H7 (cell line): ENCODE measurements around the gene MARS1. TPM values are rescaled to one million over a fixed set of nuclear protein-coding genes. Genes with fewer than 3 reads are reported as not detected.
"Not testable (repeated sequence)": the region's sequence is repeated elsewhere in the genome, so short reads cannot be mapped to it uniquely, and the experiment has no call there.

ENCODE experiments used
- DNase-seq: peaks from one replicate; pipeline ENCODE4 v3.0.0; 2012
- H3K27me3 ChIP-seq: 2 replicates; pipeline ENCODE4 v1.6.0; 2011; ENCODE audit warnings: mild to moderate bottlenecking, low read length; ENCODE audit not compliant: control insufficient read depth, insufficient read depth
- H3K36me3 ChIP-seq: replicated peaks from 2 replicates; pipeline ENCODE4 v1.5.1; 2011; ENCODE audit warnings: low read length; ENCODE audit not compliant: control insufficient read depth, insufficient read depth
- H3K4me3 ChIP-seq: 2 replicates; pipeline ENCODE4 v1.5.1; 2011; ENCODE audit warnings: low read depth, mild to moderate bottlenecking, control low read depth, low read length, moderate library complexity; ENCODE audit not compliant: insufficient read depth
- total RNA-seq: library from RNA; depleted of rRNA; stranded (reverse); fragments of >200 nt; shearing (Covaris generic); gene quantifications from 2 replicates; pipeline ENCODE4 v1.2.3, GENCODE V29; 2014

MARS1 gene
- total RNA-seq, 1 experiment from 2014 or later: 297 TPM

DNA sequence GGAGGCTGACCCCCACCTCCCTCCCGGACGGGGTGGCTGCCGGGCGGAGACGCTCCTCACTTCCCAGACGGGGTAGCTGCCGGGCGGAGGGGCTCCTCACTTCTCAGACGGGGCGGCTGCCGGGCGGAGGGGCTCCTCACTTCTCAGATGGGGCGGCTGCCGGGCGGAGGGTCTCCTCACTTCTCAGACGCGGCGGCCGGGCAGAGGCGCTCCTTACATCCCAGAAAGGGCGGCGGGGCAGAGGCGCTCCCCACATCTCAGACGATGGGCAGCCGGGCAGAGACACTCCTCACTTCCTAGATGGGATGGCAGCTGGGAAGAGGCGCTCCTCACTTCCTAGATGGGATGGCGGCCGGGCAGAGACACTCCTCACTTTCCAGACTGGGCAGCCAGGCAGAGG, 19.9 kb downstream of the MARS1 start:
- H3K36me3 ChIP-seq: peaks cover 55% of the 10 kb centered on the region
- not testable (repeated sequence) for DNase-seq, H3K27me3 ChIP-seq, H3K4me3 ChIP-seq

DNA sequence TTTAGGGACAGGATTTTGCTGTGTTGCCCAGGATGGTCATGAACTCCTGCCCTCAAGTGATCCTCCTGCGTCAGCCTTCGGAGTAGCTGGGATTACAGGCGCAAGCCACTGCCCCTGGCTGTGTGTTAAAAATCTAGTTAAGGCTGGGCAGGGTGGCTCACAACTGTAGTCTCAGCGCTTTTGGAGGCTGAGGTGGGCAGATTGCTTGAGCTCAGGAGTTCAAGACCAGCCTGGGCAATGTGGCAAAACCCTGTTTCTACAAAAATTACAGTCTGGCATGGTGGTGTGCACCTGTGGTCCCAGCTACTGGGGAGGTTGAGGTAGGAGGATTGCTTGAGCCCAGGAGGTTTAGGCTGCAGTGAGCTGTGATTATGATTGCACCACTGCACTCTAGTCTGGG, 23.3 kb downstream of the MARS1 start:
- DNase-seq: no peak
- H3K27me3 ChIP-seq: no peaks in the 10 kb centered on the region
- H3K36me3 ChIP-seq: peaks cover 53% of the 10 kb centered on the region
- no peak overlapping the region for H3K4me3 ChIP-seq

DNA sequence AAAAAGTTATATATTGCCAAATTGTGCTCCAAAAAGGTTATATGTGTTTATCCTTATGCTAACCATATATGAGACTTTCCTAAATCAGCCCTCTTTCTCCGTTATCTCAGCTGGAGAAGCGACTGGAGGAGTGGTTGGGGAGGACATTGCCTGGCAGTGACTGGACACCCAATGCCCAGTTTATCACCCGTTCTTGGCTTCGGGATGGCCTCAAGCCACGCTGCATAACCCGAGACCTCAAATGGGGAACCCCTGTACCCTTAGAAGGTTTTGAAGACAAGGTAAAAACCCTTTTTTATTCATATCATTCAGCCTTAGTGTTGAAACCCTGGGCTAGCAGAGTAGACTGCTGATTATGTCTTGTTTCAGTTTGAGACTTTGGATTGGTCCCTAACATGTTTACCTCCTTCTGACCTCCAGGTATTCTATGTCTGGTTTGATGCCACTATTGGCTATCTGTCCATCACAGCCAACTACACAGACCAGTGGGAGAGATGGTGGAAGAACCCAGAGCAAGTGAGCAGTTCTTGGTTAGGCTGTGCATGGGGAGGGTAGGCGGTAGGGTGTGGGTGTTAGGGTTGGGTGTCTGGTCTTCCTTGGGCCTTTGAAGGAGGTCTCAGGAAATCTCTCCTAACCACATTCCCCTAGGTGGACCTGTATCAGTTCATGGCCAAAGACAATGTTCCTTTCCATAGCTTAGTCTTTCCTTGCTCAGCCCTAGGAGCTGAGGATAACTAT, 23.9 kb downstream of the MARS1 start:
- no peak overlapping the region for H3K4me3 ChIP-seq
- no peaks in the 10 kb centered on the region for H3K27me3 ChIP-seq
- DNase-seq: no peak
- peaks cover 54% of the 10 kb centered on the region for H3K36me3 ChIP-seq

DNA sequence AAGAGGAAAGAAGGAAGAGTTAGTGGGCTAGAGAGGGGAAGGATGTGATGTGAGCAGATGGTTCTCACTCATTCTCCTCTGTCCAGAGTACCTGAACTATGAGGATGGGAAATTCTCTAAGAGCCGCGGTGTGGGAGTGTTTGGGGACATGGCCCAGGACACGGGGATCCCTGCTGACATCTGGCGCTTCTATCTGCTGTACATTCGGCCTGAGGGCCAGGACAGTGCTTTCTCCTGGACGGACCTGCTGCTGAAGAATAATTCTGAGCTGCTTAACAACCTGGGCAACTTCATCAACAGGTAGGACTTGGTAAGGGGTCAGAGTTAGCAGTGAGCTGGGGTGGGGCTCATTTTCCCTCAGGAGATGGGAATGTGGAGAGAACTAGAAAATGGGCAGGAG, 24.8 kb downstream of the MARS1 start:
- Histone ChIP-seq H3K36me3 (peaks cover 60% of the 10 kb centered on the region), H3K4me3 (no peak overlapping the region), H3K27me3 (no peaks in the 10 kb centered on the region)
- DNase-seq: no peak

DNA sequence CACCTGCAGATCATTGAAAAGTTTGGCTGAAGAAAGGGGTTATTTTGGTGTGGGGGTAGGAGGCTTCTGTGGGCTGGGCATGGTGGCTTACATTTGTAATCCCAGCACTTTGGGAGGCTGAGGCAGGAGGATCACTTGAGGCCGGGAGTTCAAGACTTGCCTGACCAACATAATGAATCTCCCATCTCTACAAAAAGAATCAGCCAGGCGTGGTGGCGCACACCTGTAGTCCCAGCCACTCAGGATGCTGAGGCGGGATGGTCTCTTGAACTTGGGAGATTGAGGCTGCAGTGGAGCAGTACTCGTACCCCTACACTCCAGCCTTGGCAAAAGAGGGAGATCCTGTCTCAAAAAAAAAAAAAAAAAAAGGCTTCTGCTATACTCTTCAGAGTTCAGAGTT, 25.4 kb downstream of the MARS1 start:
- peaks cover 64% of the 10 kb centered on the region for H3K36me3 ChIP-seq
- no peaks in the 10 kb centered on the region for H3K27me3 ChIP-seq
- DNase-seq: no peak
- no peak overlapping the region for H3K4me3 ChIP-seq

DNA sequence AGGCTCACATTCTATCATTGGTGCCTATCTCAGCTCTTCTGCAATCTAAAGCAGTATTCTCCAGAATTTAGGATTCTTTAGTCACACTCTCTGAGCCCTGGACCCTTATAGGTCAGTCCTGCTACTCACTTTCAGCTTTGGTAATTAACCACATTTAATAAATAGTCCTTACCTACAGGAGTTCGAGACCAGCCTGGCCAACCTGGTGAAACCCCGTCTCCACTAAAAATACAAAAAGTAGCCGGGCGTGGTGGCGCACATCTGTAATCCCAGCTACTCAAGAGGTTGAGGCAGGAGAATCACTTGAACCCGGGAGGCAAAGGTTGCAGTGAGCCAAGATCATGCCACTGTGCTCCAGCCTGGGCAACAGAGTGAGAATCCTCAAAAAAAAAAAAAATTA, 25.8 kb downstream of the MARS1 start:
- peaks cover 66% of the 10 kb centered on the region for H3K36me3 ChIP-seq
- H3K4me3 ChIP-seq, DNase-seq, H3K27me3 ChIP-seq: not testable (repeated sequence)

DNA sequence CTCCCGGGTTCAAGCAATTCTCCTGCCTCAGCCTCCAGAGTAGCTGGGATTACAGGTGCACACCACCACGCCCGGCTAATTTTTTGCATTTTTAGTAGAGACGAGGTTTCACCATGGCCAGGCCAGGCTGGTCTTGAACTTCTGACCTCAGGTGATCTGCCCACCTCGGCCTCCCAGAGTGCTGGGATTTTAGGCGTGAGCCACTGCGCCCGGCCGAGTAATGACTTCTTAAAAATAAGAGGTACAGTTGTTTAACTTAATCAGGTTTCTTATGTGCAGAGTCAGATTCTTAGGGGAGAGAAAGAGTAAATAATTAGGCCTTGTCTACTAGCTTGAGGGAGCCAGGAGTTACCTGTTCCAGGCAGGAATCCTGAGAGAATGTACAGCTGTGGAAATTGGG, 26.4 kb downstream of the MARS1 start:
- H3K27me3 ChIP-seq, H3K4me3 ChIP-seq, DNase-seq: not testable (repeated sequence)
- H3K36me3 ChIP-seq: peaks cover 65% of the 10 kb centered on the region

DNA sequence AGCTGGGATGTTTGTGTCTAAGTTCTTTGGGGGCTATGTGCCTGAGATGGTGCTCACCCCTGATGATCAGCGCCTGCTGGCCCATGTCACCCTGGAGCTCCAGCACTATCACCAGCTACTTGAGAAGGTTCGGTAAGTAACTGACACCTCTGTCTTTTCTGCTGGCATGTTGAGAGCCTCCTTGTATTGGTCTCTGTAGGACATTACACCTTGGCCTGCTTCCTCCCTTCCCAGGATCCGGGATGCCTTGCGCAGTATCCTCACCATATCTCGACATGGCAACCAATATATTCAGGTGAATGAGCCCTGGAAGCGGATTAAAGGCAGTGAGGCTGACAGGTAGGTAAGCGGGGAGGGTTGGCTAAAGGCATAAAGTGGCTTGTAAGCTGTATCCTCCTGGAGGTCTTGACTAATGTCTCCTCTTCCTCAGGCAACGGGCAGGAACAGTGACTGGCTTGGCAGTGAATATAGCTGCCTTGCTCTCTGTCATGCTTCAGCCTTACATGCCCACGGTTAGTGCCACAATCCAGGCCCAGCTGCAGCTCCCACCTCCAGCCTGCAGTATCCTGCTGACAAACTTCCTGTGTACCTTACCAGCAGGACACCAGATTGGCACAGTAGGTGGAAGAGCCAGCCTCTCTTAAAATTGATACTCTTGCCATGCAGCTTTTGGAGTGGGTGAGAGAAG, 27.0 kb downstream of the MARS1 start:
- H3K27me3 ChIP-seq: no peaks in the 10 kb centered on the region
- H3K4me3 ChIP-seq: no peak overlapping the region
- no peak for DNase-seq
- H3K36me3 ChIP-seq: peaks cover 65% of the 10 kb centered on the region

DNA sequence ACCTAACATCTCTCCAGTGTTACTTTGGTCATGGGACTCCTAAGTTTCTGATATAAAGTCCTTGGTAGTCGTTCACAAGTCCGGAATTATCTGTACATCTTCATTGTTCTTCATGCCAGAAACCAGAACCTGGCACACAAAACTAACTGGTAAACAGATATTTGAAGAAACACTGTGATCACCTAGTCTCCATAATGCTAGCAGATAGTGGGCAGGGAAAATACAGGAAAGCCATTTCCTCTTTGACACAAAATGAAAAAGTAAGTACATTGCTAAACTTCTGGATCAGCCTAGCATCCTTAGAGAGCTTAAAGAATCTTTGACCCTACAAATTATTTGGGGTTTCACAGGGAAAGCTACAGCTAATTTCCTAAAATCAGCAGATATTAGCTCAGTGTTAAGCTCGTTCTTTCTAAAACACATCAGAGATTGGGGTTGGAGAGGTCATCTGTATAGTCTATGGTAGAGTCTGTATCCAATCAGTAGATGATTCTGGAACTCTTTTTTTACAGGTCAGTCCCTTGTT, 27.6 kb downstream of the MARS1 start:
- H3K4me3 ChIP-seq: no peak overlapping the region
- H3K36me3 ChIP-seq: peaks cover 61% of the 10 kb centered on the region
- no peaks in the 10 kb centered on the region for H3K27me3 ChIP-seq
- no peak for DNase-seq

DNA sequence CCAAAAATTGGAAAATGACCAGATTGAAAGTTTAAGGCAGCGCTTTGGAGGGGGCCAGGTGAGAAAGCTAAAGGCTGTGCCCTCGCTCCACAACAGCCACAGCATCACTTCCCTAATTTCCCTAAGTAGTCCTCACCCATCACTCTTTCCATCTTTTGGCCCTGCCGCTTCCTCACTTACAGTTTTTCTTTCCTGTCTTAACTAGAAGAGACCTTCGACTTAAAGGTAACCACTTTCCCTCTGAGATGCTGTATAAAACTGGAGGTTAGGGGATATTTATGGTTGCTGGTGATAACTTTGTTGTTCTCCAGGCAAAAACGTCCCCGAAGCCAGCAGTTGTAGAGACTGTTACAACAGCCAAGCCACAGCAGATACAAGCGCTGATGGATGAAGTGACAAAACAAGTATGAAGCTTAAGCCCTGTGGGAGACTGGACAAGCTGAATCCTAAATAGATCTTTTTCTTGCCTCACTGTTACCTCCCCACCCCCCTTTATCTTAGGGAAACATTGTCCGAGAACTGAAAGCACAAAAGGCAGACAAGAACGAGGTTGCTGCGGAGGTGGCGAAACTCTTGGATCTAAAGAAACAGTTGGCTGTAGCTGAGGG, 28.2 kb downstream of the MARS1 start:
- no peak overlapping the region for H3K4me3 ChIP-seq

DNA sequence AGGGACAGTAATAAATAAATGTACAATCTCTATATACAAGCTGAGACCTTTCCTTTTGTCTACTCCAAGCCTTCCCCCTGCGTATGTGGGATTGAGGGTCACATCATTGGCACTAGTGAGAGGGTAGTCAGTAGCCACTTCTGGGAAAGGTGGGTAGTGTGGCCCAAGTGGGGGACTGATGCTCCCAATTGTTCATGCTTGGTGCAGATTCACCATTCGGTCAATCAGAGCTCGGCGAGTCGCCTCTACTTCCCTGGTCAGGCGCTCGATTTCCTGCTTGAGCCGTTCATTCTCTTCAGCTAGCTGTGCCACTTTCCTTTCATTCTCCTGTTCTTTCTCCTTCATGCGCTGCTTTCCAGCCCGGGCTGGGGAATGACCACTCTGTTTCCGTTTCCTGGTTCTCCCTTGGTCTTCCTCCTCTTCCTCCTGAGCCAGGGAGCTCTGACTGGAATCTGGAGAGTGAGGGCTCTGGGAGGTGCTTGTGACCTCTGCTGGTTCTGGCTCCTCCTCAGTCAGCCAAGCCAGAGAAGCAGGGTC, 28.8 kb downstream of the MARS1 start:
- no peaks in the 10 kb centered on the region for H3K27me3 ChIP-seq
- DNase-seq: no peak
- H3K36me3 ChIP-seq: peaks cover 54% of the 10 kb centered on the region
- H3K4me3 ChIP-seq: no peak overlapping the region

More for the DNA sequence above, 28.2 kb downstream of the MARS1 start:
- no peaks in the 10 kb centered on the region for H3K27me3 ChIP-seq
- no peak for DNase-seq
- H3K36me3 ChIP-seq: peaks cover 60% of the 10 kb centered on the region

DNA sequence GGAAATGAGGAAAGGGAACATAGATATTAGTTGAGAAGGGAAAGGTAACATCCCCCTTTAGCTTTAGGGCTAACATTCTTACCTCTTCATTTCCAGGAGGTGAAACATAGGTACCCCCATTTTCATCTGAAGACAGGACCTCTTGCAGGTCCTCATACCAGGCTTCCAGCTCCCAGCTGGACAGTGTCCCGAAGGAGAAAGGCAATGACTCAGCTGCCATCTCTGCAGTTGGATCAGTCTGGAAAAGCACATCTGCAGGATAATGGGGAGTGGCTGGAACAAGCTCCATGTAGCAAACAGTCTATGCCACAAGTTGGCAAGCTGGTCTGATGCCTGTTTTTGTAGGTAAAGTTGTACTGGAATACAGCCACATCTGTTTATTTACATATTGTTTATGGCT, 29.3 kb downstream of the MARS1 start:
- DNase-seq: no peak
- peaks cover 49% of the 10 kb centered on the region for H3K36me3 ChIP-seq

DNA sequence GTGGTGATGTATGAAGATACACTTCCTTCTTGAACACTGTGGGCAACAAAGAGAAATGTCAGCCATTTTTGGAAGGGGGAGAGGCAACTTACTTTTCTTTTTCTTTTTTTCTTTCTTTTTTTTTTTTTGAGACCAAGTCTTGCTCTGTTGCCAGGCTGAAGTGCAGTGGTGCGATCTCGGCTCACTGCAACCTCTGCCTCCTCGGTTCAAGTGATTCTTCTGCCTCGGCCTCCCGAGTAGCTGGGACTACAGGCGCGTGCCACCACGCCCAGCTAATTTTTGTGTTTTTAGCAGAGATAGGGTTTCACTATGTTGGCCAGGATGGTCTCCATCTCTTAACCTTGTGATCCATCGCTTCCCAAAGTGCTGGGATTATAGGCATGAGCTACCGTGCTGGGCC, 29.9 kb downstream of the MARS1 start:
- H3K36me3 ChIP-seq: peaks cover 43% of the 10 kb centered on the region
- H3K4me3 ChIP-seq: not testable (repeated sequence)

More for the DNA sequence above, 29.3 kb downstream of the MARS1 start:
- no peaks in the 10 kb centered on the region for H3K27me3 ChIP-seq
- H3K4me3 ChIP-seq: no peak overlapping the region

DNA sequence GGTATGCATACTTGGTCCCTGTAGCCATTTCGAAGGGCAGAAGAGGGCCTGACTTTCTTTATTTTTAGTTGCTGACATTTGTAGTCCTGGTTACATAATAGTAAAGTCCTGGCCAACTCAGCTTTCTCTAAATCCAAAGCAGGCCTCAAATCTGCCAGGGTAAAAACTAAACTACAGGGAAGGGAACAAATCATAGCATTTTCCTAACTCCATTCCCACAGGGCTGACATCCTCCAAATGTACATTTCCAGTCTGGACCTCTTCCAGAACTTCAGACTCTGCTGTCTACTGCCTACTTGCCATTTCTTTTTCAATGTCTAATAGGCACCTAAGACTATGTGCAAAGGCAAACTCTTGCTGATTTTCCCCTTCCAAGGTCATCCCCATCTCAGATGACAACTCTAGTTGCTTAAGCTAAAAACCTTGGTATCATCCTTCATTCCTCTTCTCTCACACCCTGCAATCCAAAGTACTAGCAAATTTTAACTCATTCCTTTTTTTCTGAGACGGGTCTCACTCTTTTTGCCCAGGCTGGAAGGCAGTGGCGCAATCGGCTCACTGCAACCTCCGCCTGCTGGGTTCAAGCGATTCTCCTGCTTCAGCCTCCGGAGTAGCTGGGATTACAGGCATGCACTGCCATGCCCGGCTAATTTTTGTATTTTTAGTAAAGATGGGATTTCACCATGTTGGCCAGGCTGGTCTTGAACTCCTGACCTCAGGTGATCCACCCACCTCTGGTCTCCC, 30.5 kb downstream of the MARS1 start:
- H3K27me3 ChIP-seq: no peaks in the 10 kb centered on the region
- H3K4me3 ChIP-seq: no peak overlapping the region
- no peak for DNase-seq
- peaks cover 38% of the 10 kb centered on the region for H3K36me3 ChIP-seq

More for the DNA sequence above, 29.9 kb downstream of the MARS1 start:
- not testable (repeated sequence) for H3K27me3 ChIP-seq, DNase-seq
